Activated CD4-positive, alpha-beta memory T cell treated with anti-CD3 and anti-CD28 coated beads for 36 hours (primary cell): Measurements from ENCODE around the gene PGBD2. TPM values are rescaled to one million over a fixed set of nuclear protein-coding genes. Genes with fewer than 3 reads are reported as not detected.
"Not testable (repeated sequence)": the region's sequence is repeated elsewhere in the genome, so short reads cannot be mapped to it uniquely, and the experiment has no call there.

Source experiments
- CTCF ChIA-PET: fragments of 350-600 bp; sonication (Branson Sonifier 250); formaldehyde crosslinking; loops from one replicate; lab custom pipeline; 2021; ENCODE audit warnings: antibody characterized with exemption, inconsistent platforms; lab: Charles Lee
- POLR2A ChIA-PET: fragments of 350-600 bp; sonication (Branson Sonifier 250); formaldehyde crosslinking; loops from one replicate; lab custom pipeline; 2021; ENCODE audit warnings: antibody characterized with exemption; lab: Charles Lee
- DNase-seq: peaks from one replicate; pipeline ENCODE4 v3.0.0-alpha.2; 2020
- H3K27ac Mint-ChIP-seq: one replicate; pipeline ENCODE4 v1.8.0; 2021; ENCODE audit warnings: mixed read lengths
- H3K27me3 Mint-ChIP-seq: one replicate; pipeline ENCODE4 v1.8.0; 2021; ENCODE audit warnings: mixed read lengths
- H3K36me3 Mint-ChIP-seq: one replicate; pipeline ENCODE4 v1.8.0; 2021; ENCODE audit warnings: mixed read lengths
- H3K4me1 Mint-ChIP-seq: one replicate; pipeline ENCODE4 v1.8.0; 2021; ENCODE audit warnings: low read depth, mixed read lengths
- H3K4me3 Mint-ChIP-seq: one replicate; pipeline ENCODE4 v1.8.0; 2021; ENCODE audit warnings: mild to moderate bottlenecking, mixed read lengths
- H3K9me3 Mint-ChIP-seq: one replicate; pipeline ENCODE4 v1.8.0; 2021; ENCODE audit warnings: mixed read lengths
- intact Hi-C: fragments of 100-400 bp; cut with micrococcal nuclease; formaldehyde crosslinking; loops from one replicate; pipeline ENCODE4 v1.15.1; 2023
- total RNA-seq, 2 experiments: library from RNA; stranded (reverse); gene quantifications; one replicate each; pipeline ENCODE4 v1.2.3, GENCODE V29; 2021

The PGBD2 gene
- total RNA-seq, 2 experiments from 2014 or later = 4.2 to 4.3 TPM

GRCh38 chr1:248871837-248872401 is 34.1 kb upstream of the PGBD2 start:
- Mint-ChIP-seq H3K4me3 (no peak overlapping the region), H3K36me3 (peaks cover 10% of the 10 kb centered on the region), H3K4me1 (peaks cover 24% of the 10 kb centered on the region), H3K27ac (no peak overlapping the region), H3K27me3 (peaks cover 8% of the 10 kb centered on the region), H3K9me3 (peaks cover 3% of the 10 kb centered on the region)
- no peak for DNase-seq
- intact Hi-C loops = no loop called here
- POLR2A ChIA-PET = no interaction called here
- CTCF ChIA-PET = interaction anchor here (1.2 kb wide), 1 partner anchor 48 kb away, joined by 3 read pairs; no protein-coding TSS in a partner anchor

GRCh38 chr1:248872752-248873408 is 33.2 kb upstream of the PGBD2 start:
- Mint-ChIP-seq H3K27ac (peak overlapping the region; percentile 92), H3K4me1 (peaks cover 24% of the 10 kb centered on the region), H3K9me3 (peaks cover 3% of the 10 kb centered on the region), H3K36me3 (peaks cover 10% of the 10 kb centered on the region), H3K27me3 (peaks cover 8% of the 10 kb centered on the region), H3K4me3 (peak overlapping the region; percentile 91)
- CTCF ChIA-PET = interaction anchor here (0.8 to 2.4 kb wide), 8 partner anchors 9 to 66 kb away, joined by 3 to 22 read pairs (median 3); partner anchors contain the start of genes SH3BP5L and ZNF692
- DNase-seq = peak; percentile 75
- intact Hi-C loops = loop anchor here (1.0 kb wide), 4 partner anchors 10 to 35 kb away; partner anchors contain the start of genes PGBD2, ZNF672 and ZNF692
- POLR2A ChIA-PET = interaction anchor here (1.5 to 2.4 kb wide), 4 partner anchors 10 to 47 kb away, joined by 10 to 17 read pairs (median 12); partner anchors contain the start of genes SH3BP5L, ZNF672 and ZNF692

- H3K36me3 Mint-ChIP-seq = peaks cover 10% of the 10 kb centered on the region
- H3K4me1 Mint-ChIP-seq = peaks cover 24% of the 10 kb centered on the region
- intact Hi-C loops = loop anchor here (1.0 kb wide), 4 partner anchors 10 to 35 kb away; partner anchors contain the start of genes PGBD2, ZNF672 and ZNF692
- H3K9me3 Mint-ChIP-seq = peaks cover 3% of the 10 kb centered on the region
- DNase-seq = peak; percentile 98
- POLR2A ChIA-PET = interaction anchor here (1.5 to 2.4 kb wide), 4 partner anchors 10 to 48 kb away, joined by 10 to 17 read pairs (median 12); partner anchors contain the start of genes SH3BP5L, ZNF672 and ZNF692
- H3K27ac Mint-ChIP-seq = peak overlapping the region; percentile 92
- CTCF ChIA-PET = interaction anchor here (0.8 to 2.4 kb wide), 8 partner anchors 9 to 67 kb away, joined by 3 to 22 read pairs (median 3); partner anchors contain the start of genes SH3BP5L and ZNF692
- H3K27me3 Mint-ChIP-seq = peaks cover 8% of the 10 kb centered on the region
- peak overlapping the region; percentile 91 for H3K4me3 Mint-ChIP-seq
Observed at GRCh38 chr1:248873409-248873992, 32.5 kb upstream of the PGBD2 start.

GRCh38 chr1:248873993-248874533 is 32.0 kb upstream of the PGBD2 start:
- intact Hi-C loops = loop anchor here (1.0 kb wide), 5 partner anchors 11 to 48 kb away; partner anchors contain the start of genes PGBD2, ZNF672 and ZNF692
- H3K27ac Mint-ChIP-seq = peak overlapping the region; percentile 92

GRCh38 chr1:248881261-248881660 is 24.8 kb upstream of the PGBD2 start:
- intact Hi-C loops = no loop called here
- CTCF ChIA-PET = no interaction called here
- H3K27ac Mint-ChIP-seq = no peak overlapping the region
- peaks cover 3% of the 10 kb centered on the region for H3K4me1 Mint-ChIP-seq
- POLR2A ChIA-PET = no interaction called here
- H3K27me3 Mint-ChIP-seq = peaks cover 1% of the 10 kb centered on the region
- no peaks in the 10 kb centered on the region for H3K36me3 Mint-ChIP-seq
- H3K9me3 Mint-ChIP-seq = no peaks in the 10 kb centered on the region
- H3K4me3 Mint-ChIP-seq = no peak overlapping the region
- no peak for DNase-seq

More at GRCh38 chr1:248873993-248874533, 32.0 kb upstream of the PGBD2 start:
- Mint-ChIP-seq H3K4me1 (peaks cover 24% of the 10 kb centered on the region), H3K27me3 (peaks cover 8% of the 10 kb centered on the region), H3K4me3 (peak overlapping the region; percentile 91), H3K9me3 (peaks cover 3% of the 10 kb centered on the region), H3K36me3 (peaks cover 10% of the 10 kb centered on the region)
- POLR2A ChIA-PET = interaction anchor here (1.5 to 2.4 kb wide), 4 partner anchors 11 to 48 kb away, joined by 10 to 17 read pairs (median 12); partner anchors contain the start of genes SH3BP5L, ZNF672 and ZNF692
- DNase-seq = peak; percentile 89
- CTCF ChIA-PET = interaction anchor here (0.8 to 2.4 kb wide), 3 partner anchors 15 to 48 kb away, joined by 3 to 22 read pairs (median 8); partner anchors contain the start of genes PGBD2, SH3BP5L and ZNF692

GRCh38 chr1:248882427-248882826 is 23.6 kb upstream of the PGBD2 start:
- DNase-seq, POLR2A ChIA-PET, intact Hi-C loops, H3K4me3 Mint-ChIP-seq, H3K27me3 Mint-ChIP-seq, H3K36me3 Mint-ChIP-seq, H3K9me3 Mint-ChIP-seq, H3K27ac Mint-ChIP-seq, H3K4me1 Mint-ChIP-seq: not testable (repeated sequence)
- CTCF ChIA-PET = interaction anchor here (1.0 kb wide), 1 partner anchor 9 kb away, joined by 3 read pairs; no protein-coding TSS in a partner anchor

GRCh38 chr1:248884632-248885295 is 21.3 kb upstream of the PGBD2 start:
- H3K36me3 Mint-ChIP-seq = no peaks in the 10 kb centered on the region
- ChIA-PET CTCF (interaction anchor here (1.3 kb wide), 1 partner anchor 19 kb away, joined by 3 read pairs; no protein-coding TSS in a partner anchor), POLR2A (no interaction called here)
- H3K4me1 Mint-ChIP-seq = no peaks in the 10 kb centered on the region
- H3K27ac Mint-ChIP-seq = no peak overlapping the region
- no peak overlapping the region for H3K4me3 Mint-ChIP-seq
- peaks cover 1% of the 10 kb centered on the region for H3K27me3 Mint-ChIP-seq
- no peak for DNase-seq
- H3K9me3 Mint-ChIP-seq = no peaks in the 10 kb centered on the region
- intact Hi-C loops = no loop called here

- intact Hi-C loops = no loop called here
- ChIA-PET POLR2A (no interaction called here), CTCF (interaction anchor here (1.3 kb wide), 1 partner anchor 18 kb away, joined by 3 read pairs; no protein-coding TSS in a partner anchor)
- no peaks in the 10 kb centered on the region for H3K36me3 Mint-ChIP-seq
- H3K27ac Mint-ChIP-seq = no peak overlapping the region
- H3K9me3 Mint-ChIP-seq = no peaks in the 10 kb centered on the region
- H3K4me3 Mint-ChIP-seq = no peak overlapping the region
- DNase-seq = no peak
- H3K27me3 Mint-ChIP-seq = peaks cover 7% of the 10 kb centered on the region
- no peaks in the 10 kb centered on the region for H3K4me1 Mint-ChIP-seq
Observed at GRCh38 chr1:248885646-248886045, 20.4 kb upstream of the PGBD2 start.

GRCh38 chr1:248886237-248886895 is 19.7 kb upstream of the PGBD2 start:
- H3K36me3 Mint-ChIP-seq = no peaks in the 10 kb centered on the region
- H3K27me3 Mint-ChIP-seq = peaks cover 9% of the 10 kb centered on the region
- H3K27ac Mint-ChIP-seq = no peak overlapping the region
- no peak for DNase-seq
- no peaks in the 10 kb centered on the region for H3K9me3 Mint-ChIP-seq
- ChIA-PET POLR2A (interaction anchor here (0.8 kb wide), 1 partner anchor 15 kb away, joined by 3 read pairs; no protein-coding TSS in a partner anchor), CTCF (interaction anchor here (0.7 to 1.3 kb wide), 2 partner anchors 17 to 64 kb away, joined by 3 read pairs; no protein-coding TSS in a partner anchor)
- intact Hi-C loops = no loop called here
- H3K4me1 Mint-ChIP-seq = no peaks in the 10 kb centered on the region
- no peak overlapping the region for H3K4me3 Mint-ChIP-seq

GRCh38 chr1:248889914-248890243 is 16.2 kb upstream of the PGBD2 start:
- H3K36me3 Mint-ChIP-seq, intact Hi-C loops, POLR2A ChIA-PET, DNase-seq, H3K9me3 Mint-ChIP-seq, H3K4me3 Mint-ChIP-seq, H3K27ac Mint-ChIP-seq, H3K4me1 Mint-ChIP-seq, CTCF ChIA-PET, H3K27me3 Mint-ChIP-seq: not testable (repeated sequence)
